Lung (tissue), 13 donors: ENCODE measurements around the gene SNX27. TPM values are rescaled to one million over a fixed set of nuclear protein-coding genes. Genes with fewer than 3 reads are reported as not detected.
A peak's percentile ranks its signal among the peaks of the same experiment; 100 is the strongest.

Experiments used
- ATAC-seq: fragments of 200-7000 bp; cut with Tn5 transposase; one replicate; pipeline ENCODE4 v1.9.1; 2020; ENCODE audit warnings: moderate number of reproducible peaks; ENCODE audit not compliant: insufficient read depth, low FRiP score
- DNase-seq, 3 donors: peaks; one replicate each; pipeline ENCODE4 v3.0.0-alpha.2; 2013 to 2017
- H3K27ac ChIP-seq, 2 donors: one replicate each; pipeline ENCODE4 v1.5.1; 2013; ENCODE audit warnings: mild to moderate bottlenecking in 2 of 2, moderate library complexity in 2 of 2, control low read depth in 1 of 2, inconsistent platforms in 1 of 2, low read depth in 1 of 2, low read length in 1 of 2
- H3K27me3 ChIP-seq, 3 donors: one replicate each; pipeline ENCODE4 v1.5.1; 2013; ENCODE audit warnings: low read length in 2 of 3; ENCODE audit not compliant: control insufficient read depth in 3 of 3, insufficient read depth in 3 of 3
- H3K36me3 ChIP-seq, 4 donors: one replicate each; pipeline ENCODE4 v1.5.1; 2013; ENCODE audit warnings: low read length in 4 of 4, mild to moderate bottlenecking in 1 of 4, moderate library complexity in 1 of 4; ENCODE audit not compliant: control insufficient read depth in 4 of 4, insufficient read depth in 4 of 4
- H3K4me1 ChIP-seq, 5 donors: one replicate each; pipeline ENCODE4 v1.5.1; 2013; ENCODE audit warnings: low read length in 5 of 5, mild to moderate bottlenecking in 2 of 5, moderate library complexity in 1 of 5; ENCODE audit not compliant: control insufficient read depth in 5 of 5, insufficient read depth in 5 of 5
- H3K4me3 ChIP-seq: one replicate; pipeline ENCODE4 v1.5.1; 2013; ENCODE audit warnings: mild to moderate bottlenecking, control low read depth, moderate library complexity
- H3K9ac ChIP-seq, 2 donors: one replicate each; pipeline ENCODE4 v1.5.1; 2013; ENCODE audit warnings: low read length in 2 of 2, control low read depth in 1 of 2; ENCODE audit not compliant: insufficient read depth in 1 of 2
- H3K9me3 ChIP-seq, 4 donors: one replicate each; pipeline ENCODE4 v1.5.1; 2013; ENCODE audit warnings: low read length in 3 of 4, mild to moderate bottlenecking in 1 of 4, moderate library complexity in 1 of 4; ENCODE audit not compliant: control insufficient read depth in 4 of 4, insufficient read depth in 3 of 4
- WGBS, 2 donors: extraction: QIAGEN DNeasy Blood & Tissue Kit; methylation state at CpG; one replicate each; pipeline ENCODE4 v1.1.7; 2013; 5-methylcytosine and 5-hydroxymethylcytosine counted together
- polyA plus RNA-seq, 2 donors: library from polyadenylated mRNA; stranded (reverse); fragments of 200-250 nt; gene quantifications; one replicate each; pipeline ENCODE4 v1.2.1, GENCODE V29; 2013
- small RNA-seq: library from RNA; depleted of rRNA; stranded (forward); fragments of <200 nt; gene quantifications from one replicate; pipeline ENCODE3, GENCODE V24; 2014; ENCODE audit warnings: low replicate concordance
- total RNA-seq, 2 donors: library from RNA; depleted of rRNA in 1 of 2; stranded (reverse); fragments of >200 nt in 1 of 2; gene quantifications; one replicate each; pipeline ENCODE4 v1.2.1, GENCODE V29; 2014 to 2021
- TF ChIP-seq, protein P1 (sequence below): IDR thresholded peaks from 2 replicates; pipeline ENCODE4 v1.5.1; 2012; ENCODE audit warnings: mild to moderate bottlenecking; ENCODE audit errors: control extremely low read depth, extremely low read depth
- donor health status: control.
- donor health status: control.
- donor health status: Bipolar disorder and iron deficiency.
- donor health status: healthy.
- donor health status: DM: yes; HTN: yes; CAD: no.

SNX27 gene
- total and polyA plus RNA-seq, 4 donors: 12.1 to 63.7 (median 26.5) TPM

DNA sequence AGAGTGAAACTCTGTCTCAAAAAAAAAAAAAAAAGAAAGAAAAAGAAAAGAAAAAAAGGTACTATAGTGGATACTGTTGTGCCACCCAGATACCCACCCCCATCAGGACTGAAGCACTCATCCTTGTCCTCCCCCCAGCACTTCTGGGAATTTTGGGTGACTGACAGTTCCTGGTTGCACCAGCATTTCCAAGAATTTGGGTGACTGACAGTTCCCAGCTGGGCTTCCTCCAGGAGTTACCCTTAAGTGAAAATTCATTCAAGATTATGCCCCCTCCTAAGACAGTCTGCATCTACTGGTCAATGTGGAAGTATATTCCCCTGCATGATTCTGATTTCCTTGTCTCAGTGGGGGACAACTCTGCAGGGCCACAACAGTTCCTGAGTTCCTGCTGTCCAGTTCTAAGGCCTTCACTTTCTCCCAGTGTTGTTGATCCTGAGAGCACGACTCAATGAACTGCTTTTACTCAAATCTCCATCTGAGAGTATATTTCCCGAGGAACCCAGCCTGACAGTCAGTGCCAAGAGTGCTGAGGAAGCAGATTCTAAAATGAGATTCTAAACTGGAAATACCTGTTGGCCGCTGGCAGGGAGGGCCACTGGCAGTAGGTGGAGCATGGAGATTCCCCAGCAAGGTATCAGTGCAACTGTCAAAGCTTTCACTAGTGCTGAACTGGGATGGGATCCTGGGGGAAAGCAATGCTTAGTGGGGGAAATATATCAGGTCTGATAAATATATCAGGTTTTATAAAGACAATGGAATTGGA is 127.9 kb downstream of the SNX27 start:
- 43 to 81% methylated on average over 3 of the region's 3 CpGs for WGBS, 2 donors
- ATAC-seq (no peak), DNase-seq (peak in 1 of 3 donors; percentile 37)
- TF ChIP-seq, protein P1, sequence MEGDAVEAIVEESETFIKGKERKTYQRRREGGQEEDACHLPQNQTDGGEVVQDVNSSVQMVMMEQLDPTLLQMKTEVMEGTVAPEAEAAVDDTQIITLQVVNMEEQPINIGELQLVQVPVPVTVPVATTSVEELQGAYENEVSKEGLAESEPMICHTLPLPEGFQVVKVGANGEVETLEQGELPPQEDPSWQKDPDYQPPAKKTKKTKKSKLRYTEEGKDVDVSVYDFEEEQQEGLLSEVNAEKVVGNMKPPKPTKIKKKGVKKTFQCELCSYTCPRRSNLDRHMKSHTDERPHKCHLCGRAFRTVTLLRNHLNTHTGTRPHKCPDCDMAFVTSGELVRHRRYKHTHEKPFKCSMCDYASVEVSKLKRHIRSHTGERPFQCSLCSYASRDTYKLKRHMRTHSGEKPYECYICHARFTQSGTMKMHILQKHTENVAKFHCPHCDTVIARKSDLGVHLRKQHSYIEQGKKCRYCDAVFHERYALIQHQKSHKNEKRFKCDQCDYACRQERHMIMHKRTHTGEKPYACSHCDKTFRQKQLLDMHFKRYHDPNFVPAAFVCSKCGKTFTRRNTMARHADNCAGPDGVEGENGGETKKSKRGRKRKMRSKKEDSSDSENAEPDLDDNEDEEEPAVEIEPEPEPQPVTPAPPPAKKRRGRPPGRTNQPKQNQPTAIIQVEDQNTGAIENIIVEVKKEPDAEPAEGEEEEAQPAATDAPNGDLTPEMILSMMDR: no peak
- no peaks in the 10 kb centered on the region for H3K4me1 ChIP-seq
- peaks cover 0 to 1% (median 0%) of the 10 kb centered on the region in 3 donors for H3K27me3 ChIP-seq
- H3K9me3 ChIP-seq: peaks cover 0 to 4% (median 1%) of the 10 kb centered on the region in 4 donors
- no peak overlapping the region for H3K4me3 ChIP-seq
- H3K9ac ChIP-seq: no peak overlapping the region
- H3K36me3 ChIP-seq: no peaks in the 10 kb centered on the region
- H3K27ac ChIP-seq: no peak overlapping the region

DNA sequence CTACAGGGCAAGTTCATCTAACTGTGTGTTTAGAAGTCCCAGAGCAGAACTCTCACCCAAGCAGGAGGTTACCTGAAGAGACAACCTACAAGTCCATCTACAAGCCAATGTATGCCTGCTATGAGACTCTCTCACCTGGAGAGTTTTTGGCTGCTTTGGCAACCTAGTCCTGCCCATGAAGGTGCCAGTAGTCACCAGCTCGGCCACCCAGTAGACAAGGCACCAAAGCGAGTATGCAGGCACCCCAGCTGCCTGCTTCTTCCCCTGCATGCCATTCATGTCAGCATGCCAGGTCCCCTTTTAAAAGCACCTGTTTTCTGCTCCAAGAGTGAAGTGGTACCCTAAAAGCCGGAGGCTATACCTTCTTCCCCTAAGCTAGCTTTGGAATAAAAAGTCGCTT is 129.7 kb downstream of the SNX27 start:
- WGBS, 2 donors: 89 to 94% methylated on average over 4 of the region's 4 CpGs
- Histone ChIP-seq H3K27ac (no peak overlapping the region), H3K9ac (no peak overlapping the region), H3K4me1 (no peaks in the 10 kb centered on the region), H3K4me3 (no peak overlapping the region), H3K9me3 (peaks cover 0 to 4% (median 1%) of the 10 kb centered on the region in 4 donors), H3K27me3 (peaks cover 0 to 4% (median 0%) of the 10 kb centered on the region in 3 donors), H3K36me3 (no peaks in the 10 kb centered on the region)
- TF ChIP-seq, protein P1: no peak
- DNase-seq (no peak), ATAC-seq (no peak)

Small RNA genes within 50 kb of the gene (small RNA-seq; reads per million reads assigned to genes)
- gene RNU6-1062P (not detected), gene RNU6-662P (not detected)

Other genes with a start within 250 kb of the SNX27 start
- gene SELENBP1, start 239.3 kb upstream of the SNX27 start, total RNA-seq: 100 to 1,000 TPM; 195 to 282 TPM
- gene SELENBP1, start 239.3 kb upstream of the SNX27 start, polyA plus RNA-seq: 100 to 1,000 TPM in 1 of 2 donors, 10 to 100 TPM in 1; 84.1 to 177 TPM
- 100 to 1,000 TPM; 123 to 247 TPM for gene PSMB4, start 212.5 kb upstream of the SNX27 start, total RNA-seq
- gene PSMB4, start 212.5 kb upstream of the SNX27 start, polyA plus RNA-seq: 100 to 1,000 TPM; 373 to 452 TPM
- gene POGZ, start 152.6 kb upstream of the SNX27 start, total RNA-seq: 100 to 1,000 TPM in 1 of 2 donors, 10 to 100 TPM in 1; 59.7 to 131 TPM
- gene POGZ, start 152.6 kb upstream of the SNX27 start, polyA plus RNA-seq: 10 to 100 TPM; 12.6 to 23.4 TPM
- 10 to 100 TPM; 38.9 to 74.9 TPM for gene CGN, start 100.7 kb upstream of the SNX27 start, total RNA-seq
- 10 to 100 TPM; 23.4 to 34.7 TPM for gene CGN, start 100.7 kb upstream of the SNX27 start, polyA plus RNA-seq
- gene TUFT1, start 71.7 kb upstream of the SNX27 start, total RNA-seq: 10 to 100 TPM in 1 of 2 donors, 1 to 10 TPM in 1; 9.2 to 13.9 TPM
- 1 to 10 TPM; 5.6 to 6.2 TPM for gene TUFT1, start 71.7 kb upstream of the SNX27 start, polyA plus RNA-seq
- gene CELF3, start 104.8 kb downstream of the SNX27 start, total RNA-seq: under 1 TPM; 0.09 to 0.31 TPM
- gene CELF3, start 104.8 kb downstream of the SNX27 start, polyA plus RNA-seq: under 1 TPM; 0.06 to 0.11 TPM
- 10 to 100 TPM in 1 of 2 donors, 1 to 10 TPM in 1; 8.8 to 17.1 TPM for gene RIIAD1, start 109.5 kb downstream of the SNX27 start, total RNA-seq
- 1 to 10 TPM; 8.6 to 9.3 TPM for gene RIIAD1, start 109.5 kb downstream of the SNX27 start, polyA plus RNA-seq
- gene MRPL9, start 151.4 kb downstream of the SNX27 start, total RNA-seq: 10 to 100 TPM; 55.6 to 55.7 TPM
- 10 to 100 TPM; 51.0 to 68.1 TPM for gene MRPL9, start 151.4 kb downstream of the SNX27 start, polyA plus RNA-seq
- 10 to 100 TPM; 11.6 to 18.1 TPM for gene TDRKH, start 178.4 kb downstream of the SNX27 start, total RNA-seq
- 1 to 10 TPM; 5.6 to 6.1 TPM for gene TDRKH, start 178.4 kb downstream of the SNX27 start, polyA plus RNA-seq
- gene LINGO4, start 193.4 kb downstream of the SNX27 start, total RNA-seq: under 1 TPM in 1 of 2 donors, not detected in 1; 0.40 TPM
- gene LINGO4, start 193.4 kb downstream of the SNX27 start, polyA plus RNA-seq: under 1 TPM; 0.05 to 0.12 TPM
- 10 to 100 TPM; 10.9 to 24.7 TPM for gene RORC, start 219.8 kb downstream of the SNX27 start, total RNA-seq
- 1 to 10 TPM; 7.6 to 8.4 TPM for gene RORC, start 219.8 kb downstream of the SNX27 start, polyA plus RNA-seq
- under 1 TPM in 1 of 2 donors, not detected in 1; 0.40 TPM for gene C2CD4D, start 227.8 kb downstream of the SNX27 start, total RNA-seq
- under 1 TPM; 0.10 to 0.19 TPM for gene C2CD4D, start 227.8 kb downstream of the SNX27 start, polyA plus RNA-seq
- gene THEM5, start 241.7 kb downstream of the SNX27 start, total RNA-seq: not detected
- not detected for gene THEM5, start 241.7 kb downstream of the SNX27 start, polyA plus RNA-seq